Stimulated activated CD4-positive, alpha-beta T cell treated with anti-CD3 and anti-CD28 coated beads, Interleukin-2, amount 100 ng/mL, for 24 hours (primary cell): ENCODE measurements around the gene CFAP20DC.

Experiments used
- DNase-seq, 2 donors: peaks; one replicate each; pipeline ENCODE4 v3.0.0-alpha.2; 2020

CFAP20DC gene

GRCh38 chr3:58794750-58795149 lies 255.1 kb downstream of the CFAP20DC start:
- no peak for DNase-seq

GRCh38 chr3:58793938-58794337 lies 255.9 kb downstream of the CFAP20DC start:
- DNase-seq: no peak

- no peak for DNase-seq
Observed at GRCh38 chr3:58792921-58793451, 256.8 kb downstream of the CFAP20DC start.

- DNase-seq: no peak
Observed at GRCh38 chr3:58789385-58789784, 260.4 kb downstream of the CFAP20DC start.

GRCh38 chr3:58784888-58785287 lies 264.9 kb downstream of the CFAP20DC start:
- DNase-seq: no peak

GRCh38 chr3:58784425-58784824 lies 265.4 kb downstream of the CFAP20DC start:
- DNase-seq: no peak

- no peak for DNase-seq
Observed at GRCh38 chr3:58783845-58784244, 266.0 kb downstream of the CFAP20DC start.

- no peak for DNase-seq
Observed at GRCh38 chr3:58779934-58780333, 269.9 kb downstream of the CFAP20DC start.

GRCh38 chr3:58776231-58776630 lies 273.6 kb downstream of the CFAP20DC start:
- DNase-seq: no peak

GRCh38 chr3:58772462-58772861 lies 277.4 kb downstream of the CFAP20DC start:
- no peak for DNase-seq

- no peak for DNase-seq
Observed at GRCh38 chr3:58769065-58769464, 280.8 kb downstream of the CFAP20DC start.

- DNase-seq: no peak
Observed at GRCh38 chr3:58766587-58767282, 283.1 kb downstream of the CFAP20DC start.

GRCh38 chr3:58755150-58755549 lies 294.7 kb downstream of the CFAP20DC start:
- no peak for DNase-seq

GRCh38 chr3:58754074-58754473 lies 295.8 kb downstream of the CFAP20DC start:
- no peak for DNase-seq

GRCh38 chr3:58751882-58752567 lies 297.8 kb downstream of the CFAP20DC start:
- no peak for DNase-seq

GRCh38 chr3:58751235-58751634 lies 298.6 kb downstream of the CFAP20DC start:
- DNase-seq: no peak

GRCh38 chr3:58749948-58750347 lies 299.9 kb downstream of the CFAP20DC start:
- DNase-seq: no peak

GRCh38 chr3:58748024-58748423 lies 301.8 kb downstream of the CFAP20DC start:
- no peak for DNase-seq

GRCh38 chr3:58746758-58747157 lies 303.1 kb downstream of the CFAP20DC start:
- DNase-seq: no peak

GRCh38 chr3:58743296-58743695 lies 306.5 kb downstream of the CFAP20DC start:
- DNase-seq: no peak

GRCh38 chr3:58742239-58742638 lies 307.6 kb downstream of the CFAP20DC start:
- DNase-seq: no peak

GRCh38 chr3:58737644-58738043 lies 312.2 kb downstream of the CFAP20DC start:
- no peak for DNase-seq

GRCh38 chr3:58731673-58732072 lies 318.2 kb downstream of the CFAP20DC start:
- DNase-seq: no peak

GRCh38 chr3:58728723-58729122 lies 321.1 kb downstream of the CFAP20DC start:
- no peak for DNase-seq
